GM19035 (cell line): ENCODE results near the gene FMN1.

Experiments used
- ATAC-seq: cut with Tn5 transposase; IDR thresholded peaks from one replicate; pipeline ENCODE4 v1.9.1; 2021; ENCODE audit not compliant: unreplicated experiment

FMN1 gene

DNA sequence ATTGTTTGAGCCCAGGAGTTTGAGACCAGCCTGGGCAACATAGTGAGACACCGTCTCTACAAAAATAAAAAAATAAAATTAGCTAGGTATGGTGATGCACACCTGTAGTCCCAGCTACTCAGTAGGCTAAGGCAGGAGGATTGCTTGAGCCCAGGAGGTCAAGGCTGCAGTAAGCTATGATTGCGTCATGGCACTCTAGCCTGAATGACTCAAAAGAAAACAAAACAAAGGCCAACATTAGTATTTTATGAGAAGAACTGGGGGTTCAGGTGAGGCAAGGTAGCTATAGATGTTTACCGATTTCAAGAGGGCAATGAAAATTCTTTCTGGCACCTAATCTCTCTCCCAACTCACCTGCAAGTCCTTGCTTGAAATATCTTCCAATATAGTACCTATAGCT is 399.5 kb downstream of the FMN1 start:
- no peak for ATAC-seq

DNA sequence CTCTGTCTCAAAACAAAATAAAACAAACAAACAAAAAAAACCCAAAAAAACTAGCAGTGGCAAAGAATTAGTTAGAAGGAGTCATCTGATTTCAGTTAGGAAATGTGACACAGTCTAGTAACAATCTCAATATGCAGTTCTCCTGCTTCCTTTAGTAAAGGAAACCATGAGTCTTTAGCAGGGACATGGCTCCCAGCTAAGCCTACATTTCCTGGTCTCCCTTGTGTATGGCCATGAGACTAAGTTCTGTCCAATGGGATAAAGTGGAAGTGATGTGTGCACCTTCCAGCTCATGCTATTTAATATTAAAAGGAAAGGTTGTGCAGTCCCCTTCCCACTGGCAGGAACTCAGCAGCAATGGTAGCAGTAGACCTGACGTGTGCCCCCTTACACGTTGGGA is 402.1 kb downstream of the FMN1 start:
- ATAC-seq = no peak

DNA sequence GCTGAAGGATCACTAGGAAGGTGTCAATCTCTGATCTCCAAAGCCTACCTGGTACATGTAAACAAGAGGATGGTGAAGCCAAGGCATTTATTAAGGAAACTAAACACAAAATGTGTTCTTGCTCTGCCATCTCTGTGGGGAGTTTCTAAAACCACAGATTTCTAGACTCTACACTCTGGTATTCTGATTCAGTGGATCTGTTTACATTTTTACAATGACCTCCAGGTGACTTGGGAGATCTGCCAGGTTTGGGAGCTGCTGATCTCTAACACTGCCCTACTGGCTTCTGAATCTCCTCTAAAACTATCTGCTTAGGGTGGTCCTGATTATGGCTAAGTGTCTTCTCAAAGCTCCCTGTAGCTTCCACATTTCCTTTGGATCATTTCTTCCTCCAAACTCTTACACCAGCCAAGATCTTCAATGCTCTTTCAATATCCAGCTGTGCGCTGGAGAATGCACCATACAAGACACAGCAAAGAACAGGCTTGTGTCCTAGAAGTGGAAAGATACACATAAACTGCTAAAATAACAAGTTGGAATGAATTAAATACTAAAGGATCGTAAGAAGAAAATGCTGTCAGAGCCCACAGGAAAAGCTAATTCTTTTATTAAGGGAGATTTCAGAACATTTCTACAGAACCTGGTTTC is 404.0 kb downstream of the FMN1 start:
- no peak for ATAC-seq

GRCh38 chr15:32787949-32788348 is 406.6 kb downstream of the FMN1 start:
- no peak for ATAC-seq

DNA sequence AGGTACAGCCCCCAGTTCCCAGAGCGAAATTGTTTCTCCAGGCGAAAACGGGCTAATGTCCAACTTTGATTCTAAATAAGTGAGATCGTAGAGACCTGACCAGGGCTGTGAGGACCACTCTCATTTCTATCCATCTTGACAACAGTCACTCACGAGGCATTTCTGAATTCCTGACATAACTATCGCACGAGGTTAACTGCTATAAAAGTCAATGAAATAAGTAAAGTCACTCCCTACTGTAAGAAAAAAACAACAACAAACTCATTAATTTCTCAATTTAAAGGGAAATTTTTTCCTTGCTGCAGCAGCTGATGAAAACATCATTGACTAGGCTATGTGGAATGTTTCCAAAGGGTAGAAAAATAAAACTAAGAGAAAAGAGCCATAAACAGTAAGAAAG is 407.6 kb downstream of the FMN1 start:
- ATAC-seq = no peak

DNA sequence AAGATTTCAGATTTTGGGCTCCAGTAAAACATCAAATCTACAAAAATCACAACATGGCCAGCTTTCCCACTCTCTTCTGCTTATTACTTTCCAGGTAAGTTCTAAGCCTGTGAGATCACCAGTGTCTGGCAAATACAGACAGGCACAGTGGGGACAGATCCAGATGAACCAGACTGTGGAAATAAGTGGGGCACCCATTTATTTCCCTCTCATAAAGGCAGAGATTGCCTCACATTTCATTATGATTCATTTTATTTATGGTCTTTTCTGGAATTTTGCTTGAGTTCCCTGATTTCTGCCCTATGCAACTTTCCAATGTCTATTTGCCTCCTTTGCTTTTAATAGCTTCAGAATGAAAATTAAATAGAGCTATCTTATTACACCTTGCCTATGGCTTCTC is 409.9 kb downstream of the FMN1 start:
- ATAC-seq = no peak

GRCh38 chr15:32781781-32782180 is 412.7 kb downstream of the FMN1 start:
- ATAC-seq = no peak

DNA sequence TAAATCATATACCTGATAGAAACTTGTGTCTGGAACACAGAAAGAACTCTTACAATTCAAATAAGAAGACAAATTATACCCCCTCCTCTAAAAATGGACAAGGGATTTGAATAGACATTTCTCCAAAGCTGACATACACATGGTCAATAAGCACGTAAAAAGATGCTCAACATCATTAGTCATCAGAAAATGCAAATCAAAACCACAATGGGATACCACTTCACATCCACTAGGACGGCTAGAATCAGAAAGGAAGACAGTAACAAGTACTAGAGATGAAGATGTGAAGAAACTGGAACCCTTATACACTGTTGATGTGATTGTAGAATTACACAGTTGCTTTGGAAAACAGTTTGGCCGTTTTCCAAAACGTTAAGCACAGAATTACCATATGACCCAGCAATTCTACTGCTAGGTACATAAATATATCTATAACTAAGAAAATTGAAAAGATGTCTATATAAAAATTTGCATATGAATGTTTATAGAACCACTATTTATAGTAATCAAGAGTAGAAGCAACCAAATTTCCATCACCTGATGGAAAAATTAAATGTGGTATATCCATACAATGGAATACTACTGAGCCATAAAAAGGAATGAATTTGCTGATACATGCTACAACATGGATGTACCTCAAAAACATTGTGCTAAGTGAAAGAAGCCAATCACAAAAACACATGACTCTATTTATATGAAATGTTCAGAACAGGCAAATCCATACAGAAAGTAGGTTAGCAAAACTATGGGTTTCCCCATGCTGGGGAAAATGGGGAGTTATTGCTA is 415.9 kb downstream of the FMN1 start:
- ATAC-seq = no peak

DNA sequence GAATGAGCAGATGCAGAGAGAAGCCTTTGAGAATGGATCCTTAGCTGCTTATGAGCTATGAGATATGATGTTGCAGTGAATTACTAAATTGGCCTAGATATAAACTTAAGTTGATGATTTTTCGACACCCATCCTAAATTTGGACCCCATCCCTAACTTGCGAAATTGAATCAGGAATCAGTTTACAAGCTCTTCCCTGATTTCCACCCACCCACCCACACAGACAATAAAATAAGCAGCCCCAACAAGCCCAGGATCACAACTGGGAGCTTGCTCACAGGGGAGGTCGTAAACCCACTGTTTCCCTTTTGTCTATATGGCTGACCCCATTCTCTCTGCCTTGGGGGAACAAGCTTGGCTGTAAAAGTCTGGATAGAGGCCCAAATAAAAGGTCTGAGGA is 419.4 kb downstream of the FMN1 start:
- no peak for ATAC-seq

DNA sequence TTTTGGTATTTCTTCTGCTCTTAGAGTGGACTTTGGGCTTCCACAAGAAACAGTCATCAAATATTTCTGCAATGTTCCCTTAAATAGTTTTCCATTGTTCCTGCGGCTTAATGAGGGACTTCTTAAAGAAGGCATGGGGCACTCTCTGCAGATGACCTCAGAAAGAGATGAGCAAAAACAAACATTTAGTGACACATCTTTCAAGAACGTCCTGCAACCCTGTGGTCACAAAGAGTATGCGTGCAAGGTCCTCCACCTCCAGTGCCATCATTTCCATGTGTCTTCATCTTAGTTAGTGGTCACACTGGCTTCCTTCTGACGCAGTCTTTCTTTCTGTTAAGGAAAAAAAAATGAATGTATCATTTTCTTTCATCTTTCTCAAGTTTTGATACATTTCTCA is 420.5 kb downstream of the FMN1 start:
- no peak for ATAC-seq

GRCh38 chr15:32767236-32767635 is 427.3 kb downstream of the FMN1 start:
- ATAC-seq = no peak

GRCh38 chr15:32766101-32766500 is 428.4 kb downstream of the FMN1 start:
- no peak for ATAC-seq

DNA sequence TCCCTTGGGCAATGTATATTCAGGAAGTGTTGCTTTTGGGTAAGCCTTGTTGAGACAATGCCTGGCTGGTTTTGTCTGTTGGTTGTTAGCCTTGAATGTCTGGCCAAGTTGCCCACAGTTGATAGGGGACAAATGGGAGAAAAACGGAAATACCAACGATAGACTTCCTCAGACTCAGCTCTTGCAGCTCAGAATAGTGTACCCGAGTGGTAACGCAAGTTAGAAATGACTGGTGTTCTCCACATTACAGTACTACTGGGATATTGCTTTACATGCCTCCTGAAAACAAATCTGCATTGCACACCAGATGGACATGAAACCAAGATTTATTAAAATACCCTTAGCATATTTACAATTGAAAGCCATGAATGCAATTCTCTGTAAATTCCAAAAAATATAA is 429.3 kb downstream of the FMN1 start:
- no peak for ATAC-seq

DNA sequence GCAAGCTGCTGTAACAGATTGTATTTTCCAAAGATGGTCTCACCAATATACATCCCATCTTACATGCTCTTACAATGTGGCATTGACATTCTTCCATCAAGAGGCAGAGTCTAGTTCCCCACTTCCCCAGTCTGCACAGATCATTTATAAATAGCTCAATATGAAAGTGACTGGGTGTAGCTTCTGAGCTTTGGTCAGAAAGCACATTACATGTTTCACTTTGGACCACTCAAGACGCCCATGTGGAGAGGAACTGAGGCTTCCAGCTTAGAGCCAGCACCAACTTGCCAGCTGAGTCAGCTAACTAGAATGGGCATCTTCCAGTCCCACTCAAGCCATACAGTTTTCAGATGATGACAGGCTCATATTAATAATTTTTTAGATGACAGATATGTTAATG is 431.2 kb downstream of the FMN1 start:
- ATAC-seq = no peak

- ATAC-seq = no peak
Measured at GRCh38 chr15:32757426-32757825, 437.1 kb downstream of the FMN1 start.

DNA sequence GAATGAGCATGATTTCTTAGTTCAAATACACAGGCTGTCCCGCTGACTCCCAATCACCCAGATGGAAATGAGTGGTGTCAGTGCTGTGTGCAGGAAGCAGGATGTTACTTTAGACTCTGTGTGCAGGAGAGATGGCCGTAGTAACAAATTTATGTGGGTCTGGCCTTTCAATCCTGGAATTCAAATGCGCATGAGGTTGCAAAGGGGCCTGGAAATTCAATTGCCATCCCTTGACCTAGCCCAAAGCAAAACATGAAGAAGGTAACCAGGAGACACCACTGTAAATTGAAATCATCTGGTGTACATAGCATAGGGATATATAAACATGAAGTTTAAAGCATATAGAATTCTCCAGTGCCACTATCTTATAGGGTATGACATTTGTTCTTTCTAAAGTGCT is 443.5 kb downstream of the FMN1 start:
- no peak for ATAC-seq

DNA sequence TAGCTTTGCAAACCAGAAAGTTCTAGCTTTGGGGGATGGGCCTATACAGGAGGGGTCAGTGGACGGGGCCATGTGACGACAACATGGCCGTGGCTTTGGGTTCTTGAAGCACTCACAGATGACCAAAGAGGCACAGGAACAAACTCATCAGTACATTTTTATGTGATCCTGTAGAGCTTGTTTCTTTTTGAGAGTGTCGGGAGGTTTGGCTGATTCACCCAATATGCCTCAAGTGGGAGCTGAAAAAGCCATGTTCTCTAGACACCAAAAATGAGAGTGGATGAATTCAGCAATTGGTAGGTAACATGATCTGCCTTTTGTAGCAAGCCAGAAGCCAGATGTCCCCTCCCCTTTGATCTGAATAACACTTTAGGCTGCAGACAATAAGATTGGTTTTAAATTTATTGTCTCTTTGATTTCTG is 446.6 kb downstream of the FMN1 start:
- ATAC-seq = no peak

GRCh38 chr15:32746116-32746857 is 448.2 kb downstream of the FMN1 start:
- no peak for ATAC-seq

- no peak for ATAC-seq
Measured at GRCh38 chr15:32743411-32744140, 450.9 kb downstream of the FMN1 start.

DNA sequence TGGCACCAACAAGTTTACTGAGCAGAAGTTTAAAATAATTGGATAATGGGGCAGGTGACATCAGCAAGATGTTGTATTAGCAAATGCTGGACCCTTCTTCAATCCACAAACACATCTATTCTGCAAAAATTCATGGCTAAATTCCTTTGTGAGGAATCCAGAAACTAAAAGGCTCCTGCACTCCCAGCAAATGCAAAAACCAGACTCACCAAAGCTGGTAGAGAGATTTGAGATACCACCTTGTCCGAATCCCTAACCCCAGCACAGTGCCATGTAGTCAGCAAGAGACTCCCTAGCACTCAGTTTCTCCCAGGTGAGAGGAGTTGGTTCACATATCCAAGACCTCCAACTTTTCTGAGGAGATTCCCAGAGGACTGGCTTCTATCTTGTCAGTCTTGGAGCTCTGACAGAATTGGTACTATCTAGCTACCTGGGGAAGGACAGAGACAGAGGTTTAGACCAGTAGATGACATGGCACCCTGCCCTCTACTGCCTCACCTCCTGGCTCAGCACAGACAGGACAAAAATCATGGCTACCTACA is 454.9 kb downstream of the FMN1 start:
- ATAC-seq = no peak

GRCh38 chr15:32738666-32739065 is 455.8 kb downstream of the FMN1 start:
- ATAC-seq = no peak
